DND-41 (cell line): ENCODE measurements around the gene PAFAH1B2.

Source experiments
- CTCF ChIP-seq: IDR thresholded peaks from 2 replicates; pipeline ENCODE4 v1.5.1; 2012; ENCODE audit warnings: borderline replicate concordance, low read length, moderate library complexity, mild to moderate bottlenecking; ENCODE audit not compliant: poor library complexity, severe bottlenecking; ENCODE audit errors: extremely low read depth
- EZH2 ChIP-seq: IDR thresholded peaks from 3 replicates; pipeline ENCODE4 v1.6.1; 2012; ENCODE audit warnings: borderline replicate concordance, low read depth, mild to moderate bottlenecking, moderate library complexity, low read length, inconsistent platforms; ENCODE audit not compliant: severe bottlenecking

- TF ChIP-seq CTCF (no peak), EZH2 (no peak)
These were observed 15.8 kb downstream of the PAFAH1B2 start for GRCh38 chr11:117159892-117160291.
